Adipose tissue (tissue), 3 donors: Measurements from ENCODE around the gene FBXO42. TPM values are rescaled to one million over a fixed set of nuclear protein-coding genes. Genes with fewer than 3 reads are reported as not detected.
"Not testable (repeated sequence)": the region's sequence is repeated elsewhere in the genome, so short reads cannot be mapped to it uniquely, and the experiment has no call there.

Experiments used
- H3K27ac ChIP-seq: one replicate; pipeline ENCODE4 v1.5.1; 2013; ENCODE audit warnings: low read depth, low read length
- WGBS, 3 donors: extraction: QIAGEN DNeasy Blood & Tissue Kit; methylation state at CpG; one replicate each; pipeline ENCODE4 v1.1.7; 2013; 5-methylcytosine and 5-hydroxymethylcytosine counted together
- polyA plus RNA-seq, 3 donors: library from polyadenylated mRNA; stranded (reverse); fragments of 200-250 nt; gene quantifications; one replicate each; pipeline ENCODE4 v1.2.3, GENCODE V29; 2013
- donor health status: healthy with polysubstance abuse.
- donor health status: Bipolar disorder and iron deficiency.
- donor health status: healthy.

Gene FBXO42
- polyA plus RNA-seq, 3 donors = 7.4 to 12.4 (median 10.1) TPM

GRCh38 chr1:16236511-16237342 lies 115.6 kb downstream of the FBXO42 start, which contains the start of gene CPLANE2:
CPLANE2 (minus strand) TSS chr1:16237183; CDS start chr1:16236742, 441 bp downstream.
- 1 to 2% (median 1%) methylated on average over 57 of the region's 57 CpGs for WGBS, 3 donors
- H3K27ac ChIP-seq = no peak within 1 kb of the TSS

GRCh38 chr1:16235944-16236510 lies 116.3 kb downstream of the FBXO42 start:
- no peak overlapping the region for H3K27ac ChIP-seq
- 32 to 47% (median 44%) methylated on average over 6 of the region's 6 CpGs for WGBS, 3 donors

GRCh38 chr1:16235347-16235746 lies 116.9 kb downstream of the FBXO42 start:
- 81 to 92% (median 92%) methylated on average over 2 of the region's 2 CpGs for WGBS, 3 donors
- no peak overlapping the region for H3K27ac ChIP-seq

GRCh38 chr1:16233431-16233830 lies 118.8 kb downstream of the FBXO42 start:
- WGBS, 3 donors = 94 to 97% (median 97%) methylated on average over 8 of the region's 8 CpGs
- no peak overlapping the region for H3K27ac ChIP-seq

- WGBS, 3 donors = 95 to 97% (median 95%) methylated on average over 5 of the region's 5 CpGs
- H3K27ac ChIP-seq = no peak overlapping the region
Observed at GRCh38 chr1:16232316-16232710, 120.0 kb downstream of the FBXO42 start.

- WGBS, 3 donors = 89 to 94% (median 93%) methylated on average over 35 of the region's 35 CpGs
Observed at GRCh38 chr1:16231331-16232315, 120.7 kb downstream of the FBXO42 start.

GRCh38 chr1:16230744-16231143 lies 121.5 kb downstream of the FBXO42 start:
- no peak overlapping the region for H3K27ac ChIP-seq
- WGBS, 3 donors = 86 to 95% (median 89%) methylated on average over 13 of the region's 13 CpGs

More at GRCh38 chr1:16231331-16232315, 120.7 kb downstream of the FBXO42 start:
- H3K27ac ChIP-seq = no peak overlapping the region

- no peak overlapping the region for H3K27ac ChIP-seq
- WGBS, 3 donors = 78 to 88% (median 82%) methylated on average over 13 of the region's 13 CpGs
Observed at GRCh38 chr1:16229976-16230740, 122.1 kb downstream of the FBXO42 start.

GRCh38 chr1:16226490-16227179 lies 125.6 kb downstream of the FBXO42 start:
- WGBS, 3 donors = 10 to 30% (median 23%) methylated on average over 46 of the region's 46 CpGs
- H3K27ac ChIP-seq = no peak overlapping the region

- 93 to 95% (median 93%) methylated on average over 7 of the region's 7 CpGs for WGBS, 3 donors
- H3K27ac ChIP-seq = no peak overlapping the region
Observed at GRCh38 chr1:16226129-16226489, 126.2 kb downstream of the FBXO42 start.

- 78 to 88% (median 79%) methylated on average over 3 of the region's 3 CpGs for WGBS, 3 donors
- no peak overlapping the region for H3K27ac ChIP-seq
Observed at GRCh38 chr1:16224472-16224871, 127.8 kb downstream of the FBXO42 start.

GRCh38 chr1:16222716-16223115 lies 129.6 kb downstream of the FBXO42 start:
- WGBS, 3 donors = 93 to 97% (median 93%) methylated on average over 14 of the region's 14 CpGs

GRCh38 chr1:16221499-16221898 lies 130.8 kb downstream of the FBXO42 start:
- WGBS, 3 donors = 100% methylated on average over 1 of the region's 1 CpG
- H3K27ac ChIP-seq = no peak overlapping the region

More at GRCh38 chr1:16222716-16223115, 129.6 kb downstream of the FBXO42 start:
- not testable (repeated sequence) for H3K27ac ChIP-seq

- no peak overlapping the region for H3K27ac ChIP-seq
- 91 to 98% (median 93%) methylated on average over 4 of the region's 4 CpGs for WGBS, 3 donors
Observed at GRCh38 chr1:16219968-16220500, 132.2 kb downstream of the FBXO42 start.

GRCh38 chr1:16218674-16219071 lies 133.6 kb downstream of the FBXO42 start:
- H3K27ac ChIP-seq = no peak overlapping the region
- WGBS, 3 donors = 93 to 96% (median 95%) methylated on average over 6 of the region's 6 CpGs

GRCh38 chr1:16218014-16218673 lies 134.1 kb downstream of the FBXO42 start:
- 72 to 85% (median 84%) methylated on average over 12 of the region's 12 CpGs for WGBS, 3 donors
- H3K27ac ChIP-seq = no peak overlapping the region
